Osteoblast (primary cell): ENCODE data around the gene ANGPTL2. TPM values are rescaled to one million over a fixed set of nuclear protein-coding genes. Genes with fewer than 3 reads are reported as not detected.

ENCODE experiments used
- DNase-seq: peaks from one replicate; pipeline ENCODE4 v3.0.0; 2011; ENCODE audit warnings: low spot score, mixed read lengths; ENCODE audit not compliant: insufficient read length; ENCODE audit errors: missing footprints
- H2AFZ ChIP-seq: 2 replicates; pipeline ENCODE4 v1.6.0; 2011; ENCODE audit warnings: mild to moderate bottlenecking, low read length
- H3K27ac ChIP-seq: 2 replicates; pipeline ENCODE4 v1.5.1; 2011; ENCODE audit warnings: mild to moderate bottlenecking, low read depth, low read length, moderate library complexity
- H3K27me3 ChIP-seq: 2 replicates; pipeline ENCODE4 v1.6.0; 2012; ENCODE audit warnings: mild to moderate bottlenecking, control low read depth, inconsistent platforms, low read length, moderate library complexity; ENCODE audit not compliant: insufficient read depth
- H3K36me3 ChIP-seq: 2 replicates; pipeline ENCODE4 v1.5.1; 2011; ENCODE audit warnings: mild to moderate bottlenecking, low read length, control low read depth, moderate library complexity; ENCODE audit not compliant: insufficient read depth
- H3K4me1 ChIP-seq: 2 replicates; pipeline ENCODE4 v1.5.1; 2011; ENCODE audit warnings: mild to moderate bottlenecking, low read length, control low read depth, moderate library complexity; ENCODE audit not compliant: insufficient read depth
- H3K4me2 ChIP-seq: 2 replicates; pipeline ENCODE4 v1.6.0; 2011; ENCODE audit warnings: mild to moderate bottlenecking, low read length; ENCODE audit not compliant: insufficient read depth
- H3K4me3 ChIP-seq: fragments of 200-600 bp; sonication (generic); 3 replicates; pipeline ENCODE4 v1.5.1; 2012; ENCODE audit warnings: mild to moderate bottlenecking, low read length, inconsistent platforms; ENCODE audit not compliant: insufficient read depth
- H3K79me2 ChIP-seq: 2 replicates; pipeline ENCODE4 v1.6.0; 2012; ENCODE audit warnings: mild to moderate bottlenecking, low read length, control low read depth, inconsistent platforms; ENCODE audit not compliant: insufficient read depth
- H3K9me3 ChIP-seq: 2 replicates; pipeline ENCODE4 v1.5.1; 2011; ENCODE audit warnings: low read depth, low read length, control low read depth
- H4K20me1 ChIP-seq: 2 replicates; pipeline ENCODE4 v1.6.0; 2012; ENCODE audit warnings: mild to moderate bottlenecking, low read length, control low read depth; ENCODE audit not compliant: insufficient read depth
- total RNA-seq: library from RNA; depleted of rRNA; stranded (reverse); fragments of >200 nt; gene quantifications from 2 replicates; pipeline ENCODE4 v1.2.3, GENCODE V29; 2012
- TF ChIP-seq, protein P1 (sequence below): IDR thresholded peaks from 2 replicates; pipeline ENCODE4 v1.5.1; 2011; ENCODE audit warnings: mild to moderate bottlenecking, low read depth, low read length, moderate library complexity; ENCODE audit errors: extremely low read depth

Gene ANGPTL2
- total RNA-seq, 1 donor, result 39.8 TPM

DNA sequence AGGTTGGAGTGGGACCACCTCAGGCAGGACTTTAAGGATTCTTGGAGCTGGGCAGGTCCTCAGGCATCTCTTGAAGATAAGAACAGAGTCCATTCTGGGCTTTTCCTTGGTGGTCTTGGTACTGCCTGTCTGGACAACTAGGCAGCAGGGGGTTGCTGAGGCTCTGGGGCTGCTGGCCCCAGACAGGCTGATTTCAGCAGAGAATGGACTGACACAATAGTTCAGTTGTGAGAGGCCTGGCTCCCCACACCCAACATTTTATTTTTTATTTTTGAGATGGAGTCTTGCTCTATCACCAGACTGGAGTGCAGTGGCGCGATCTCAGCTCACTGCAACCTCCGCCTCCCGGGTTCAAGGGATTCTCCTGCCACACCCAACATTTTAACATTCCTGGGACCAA is 4.6 kb downstream of the ANGPTL2 start:
- Histone ChIP-seq H3K4me3 (no peak overlapping the region), H3K36me3 (no peaks in the 10 kb centered on the region), H3K27me3 (no peaks in the 10 kb centered on the region), H3K4me1 (peaks cover 19% of the 10 kb centered on the region), H3K27ac (no peak overlapping the region), H3K9me3 (no peaks in the 10 kb centered on the region), H3K4me2 (no peak overlapping the region), H2AFZ (no peak overlapping the region), H4K20me1 (peaks cover 35% of the 10 kb centered on the region), H3K79me2 (no peaks in the 10 kb centered on the region)
- no peak for DNase-seq
- TF ChIP-seq, protein P1, sequence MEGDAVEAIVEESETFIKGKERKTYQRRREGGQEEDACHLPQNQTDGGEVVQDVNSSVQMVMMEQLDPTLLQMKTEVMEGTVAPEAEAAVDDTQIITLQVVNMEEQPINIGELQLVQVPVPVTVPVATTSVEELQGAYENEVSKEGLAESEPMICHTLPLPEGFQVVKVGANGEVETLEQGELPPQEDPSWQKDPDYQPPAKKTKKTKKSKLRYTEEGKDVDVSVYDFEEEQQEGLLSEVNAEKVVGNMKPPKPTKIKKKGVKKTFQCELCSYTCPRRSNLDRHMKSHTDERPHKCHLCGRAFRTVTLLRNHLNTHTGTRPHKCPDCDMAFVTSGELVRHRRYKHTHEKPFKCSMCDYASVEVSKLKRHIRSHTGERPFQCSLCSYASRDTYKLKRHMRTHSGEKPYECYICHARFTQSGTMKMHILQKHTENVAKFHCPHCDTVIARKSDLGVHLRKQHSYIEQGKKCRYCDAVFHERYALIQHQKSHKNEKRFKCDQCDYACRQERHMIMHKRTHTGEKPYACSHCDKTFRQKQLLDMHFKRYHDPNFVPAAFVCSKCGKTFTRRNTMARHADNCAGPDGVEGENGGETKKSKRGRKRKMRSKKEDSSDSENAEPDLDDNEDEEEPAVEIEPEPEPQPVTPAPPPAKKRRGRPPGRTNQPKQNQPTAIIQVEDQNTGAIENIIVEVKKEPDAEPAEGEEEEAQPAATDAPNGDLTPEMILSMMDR, result no peak

DNA sequence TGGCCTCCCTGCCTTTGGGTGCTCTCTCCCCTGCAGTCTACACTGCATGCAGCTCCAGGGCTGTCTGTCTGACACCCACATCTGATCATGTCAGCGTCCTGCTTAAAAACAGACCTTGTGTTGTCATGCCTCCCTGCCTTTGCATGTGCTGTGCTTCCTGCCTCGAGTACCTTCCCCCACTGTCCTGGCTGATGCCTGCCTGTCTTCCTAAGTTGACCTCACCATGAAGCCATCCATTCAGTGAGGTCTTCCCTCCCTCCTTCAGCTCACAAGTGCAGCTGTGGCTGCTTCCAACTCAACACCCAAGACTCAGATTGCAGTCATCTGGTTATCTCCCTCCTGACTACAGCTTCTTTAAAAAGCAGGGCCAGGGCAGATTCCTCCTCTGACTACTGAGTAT is 5.5 kb downstream of the ANGPTL2 start:
- TF ChIP-seq, protein P1, result no peak
- Histone ChIP-seq H3K36me3 (no peaks in the 10 kb centered on the region), H3K4me3 (no peak overlapping the region), H3K79me2 (no peaks in the 10 kb centered on the region), H3K9me3 (no peaks in the 10 kb centered on the region), H3K27ac (no peak overlapping the region), H3K27me3 (no peaks in the 10 kb centered on the region), H4K20me1 (peaks cover 35% of the 10 kb centered on the region), H3K4me1 (peaks cover 14% of the 10 kb centered on the region), H3K4me2 (no peak overlapping the region), H2AFZ (no peak overlapping the region)
- DNase-seq, result no peak

DNA sequence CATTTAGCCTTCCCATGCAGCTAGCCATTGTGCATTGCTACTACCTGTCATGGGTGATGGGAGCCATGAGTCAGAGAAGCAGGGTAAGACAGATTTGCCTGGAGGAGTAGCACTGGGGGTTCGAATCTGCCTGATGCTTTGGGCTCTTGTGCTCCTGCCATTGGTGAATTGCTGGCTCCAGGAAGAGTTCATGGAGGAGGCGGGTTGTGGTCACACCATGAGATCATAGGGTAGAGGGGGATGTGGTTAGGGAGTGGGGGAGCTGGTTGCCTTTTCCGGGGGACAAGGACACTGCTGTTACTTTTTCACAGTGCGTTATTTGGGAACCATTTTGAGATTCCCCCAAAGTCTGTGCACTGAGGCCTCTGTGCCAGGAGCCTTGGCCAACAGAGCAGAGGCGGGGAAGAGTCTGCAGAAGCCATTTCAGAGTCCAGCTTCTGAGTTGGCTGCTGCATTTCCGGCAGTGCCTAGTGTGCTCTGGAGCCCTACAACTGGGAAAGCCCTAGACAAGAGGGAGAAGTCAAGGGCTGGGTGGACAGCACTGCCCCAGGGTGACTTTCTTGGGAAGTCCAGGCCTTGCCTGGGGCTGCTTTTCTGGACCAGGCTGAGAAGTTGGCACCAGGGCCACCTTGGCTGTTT is 6.2 kb downstream of the ANGPTL2 start:
- peaks cover 35% of the 10 kb centered on the region for H4K20me1 ChIP-seq
- no peaks in the 10 kb centered on the region for H3K27me3 ChIP-seq
- no peaks in the 10 kb centered on the region for H3K36me3 ChIP-seq
- peaks cover 8% of the 10 kb centered on the region for H3K4me1 ChIP-seq
- TF ChIP-seq, protein P1, result no peak
- no peaks in the 10 kb centered on the region for H3K9me3 ChIP-seq
- no peak overlapping the region for H3K4me3 ChIP-seq
- no peak overlapping the region for H3K27ac ChIP-seq
- no peaks in the 10 kb centered on the region for H3K79me2 ChIP-seq
- no peak overlapping the region for H3K4me2 ChIP-seq
- no peak for DNase-seq
- no peak overlapping the region for H2AFZ ChIP-seq

DNA sequence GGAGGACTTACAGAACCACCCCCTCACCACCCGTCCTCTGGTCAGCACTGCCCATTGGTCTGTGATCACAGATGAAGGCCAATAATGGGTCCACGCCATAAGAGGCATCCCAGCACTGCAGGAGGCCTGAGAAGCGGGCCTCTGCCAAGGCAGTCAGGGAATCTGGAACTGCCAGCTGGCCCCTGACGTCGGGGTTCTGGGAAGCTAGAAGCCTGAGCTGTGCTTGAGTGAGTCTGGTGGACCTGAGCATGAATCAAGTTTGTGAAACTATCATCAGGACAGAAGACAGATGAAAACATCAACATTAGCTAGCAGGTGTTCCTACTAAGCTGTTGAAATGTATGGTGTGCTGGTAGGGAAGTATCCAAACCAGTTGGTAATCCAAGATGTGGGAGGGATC is 7.8 kb downstream of the ANGPTL2 start:
- peaks cover 31% of the 10 kb centered on the region for H4K20me1 ChIP-seq
- no peak overlapping the region for H2AFZ ChIP-seq
- H3K4me1 ChIP-seq, result peaks cover 3% of the 10 kb centered on the region
- H3K79me2 ChIP-seq, result no peaks in the 10 kb centered on the region
- DNase-seq, result no peak
- no peaks in the 10 kb centered on the region for H3K9me3 ChIP-seq
- no peaks in the 10 kb centered on the region for H3K27me3 ChIP-seq
- no peak overlapping the region for H3K27ac ChIP-seq
- H3K4me3 ChIP-seq, result no peak overlapping the region
- H3K4me2 ChIP-seq, result no peak overlapping the region
- H3K36me3 ChIP-seq, result no peaks in the 10 kb centered on the region
- TF ChIP-seq, protein P1, result no peak
